Activated T-helper 1 cell treated with Interleukin-2 at 50 U/mL for 16 hours (primary cell): ENCODE data around the gene JCAD.
"Not testable (repeated sequence)": the region's sequence is repeated elsewhere in the genome, so short reads cannot be mapped to it uniquely, and the experiment has no call there.

Experiments used
- DNase-seq: peaks from one replicate; pipeline ENCODE4 v3.0.0-alpha.2; 2020; ENCODE audit warnings: low read depth

The JCAD gene, protein sequence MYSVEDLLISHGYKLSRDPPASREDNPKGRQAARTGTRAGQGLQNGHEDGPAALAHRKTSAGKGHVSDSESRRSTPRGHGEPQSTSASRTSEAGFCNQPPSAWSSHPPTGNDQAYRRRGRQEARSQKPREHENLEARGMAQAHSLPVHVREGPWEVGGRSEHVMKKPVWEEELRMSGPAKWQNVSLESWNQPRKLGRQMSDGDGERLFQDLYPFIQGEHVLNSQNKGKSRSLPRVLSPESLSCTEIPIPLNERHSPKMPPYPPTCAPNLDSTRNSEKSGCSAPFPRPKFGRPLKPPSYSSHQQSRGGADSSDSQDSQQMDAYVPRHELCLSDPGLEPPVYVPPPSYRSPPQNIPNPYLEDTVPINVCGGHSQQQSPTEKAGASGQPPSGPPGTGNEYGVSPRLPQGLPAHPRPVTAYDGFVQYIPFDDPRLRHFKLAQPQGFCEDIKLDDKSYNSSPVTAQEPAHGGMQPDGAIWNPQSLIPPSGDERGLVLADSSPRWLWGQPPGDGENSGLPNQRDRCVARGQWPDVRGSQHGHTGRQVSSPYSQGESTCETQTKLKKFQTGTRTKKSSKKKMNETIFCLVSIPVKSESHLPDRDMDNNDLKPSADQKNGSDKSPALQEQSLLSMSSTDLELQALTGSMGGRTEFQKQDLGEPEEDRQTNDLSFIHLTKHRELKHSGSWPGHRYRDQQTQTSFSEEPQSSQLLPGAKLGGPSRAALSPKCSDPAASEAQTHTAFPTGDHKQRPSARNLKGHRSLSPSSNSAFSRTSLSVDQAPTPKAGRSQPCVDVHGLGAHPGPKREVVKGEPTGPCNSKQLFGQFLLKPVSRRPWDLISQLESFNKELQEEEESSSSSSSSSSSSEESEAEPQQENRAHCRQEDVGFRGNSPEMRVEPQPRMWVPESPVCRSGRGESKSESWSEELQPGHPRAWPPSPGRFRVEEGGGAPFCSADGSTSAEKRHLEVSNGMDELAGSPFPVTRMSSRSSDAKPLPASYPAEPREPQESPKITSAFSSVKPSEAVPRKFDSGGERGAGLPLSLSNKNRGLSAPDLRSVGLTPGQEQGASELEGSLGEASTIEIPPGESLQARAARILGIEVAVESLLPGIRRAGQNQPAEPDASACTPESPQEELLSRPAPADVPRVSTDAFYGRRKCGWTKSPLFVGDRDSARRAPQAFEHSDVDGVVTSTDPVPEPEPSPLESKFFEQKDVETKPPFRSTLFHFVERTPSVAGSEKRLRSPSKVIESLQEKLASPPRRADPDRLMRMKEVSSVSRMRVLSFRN (N-terminal part only)

DNA sequence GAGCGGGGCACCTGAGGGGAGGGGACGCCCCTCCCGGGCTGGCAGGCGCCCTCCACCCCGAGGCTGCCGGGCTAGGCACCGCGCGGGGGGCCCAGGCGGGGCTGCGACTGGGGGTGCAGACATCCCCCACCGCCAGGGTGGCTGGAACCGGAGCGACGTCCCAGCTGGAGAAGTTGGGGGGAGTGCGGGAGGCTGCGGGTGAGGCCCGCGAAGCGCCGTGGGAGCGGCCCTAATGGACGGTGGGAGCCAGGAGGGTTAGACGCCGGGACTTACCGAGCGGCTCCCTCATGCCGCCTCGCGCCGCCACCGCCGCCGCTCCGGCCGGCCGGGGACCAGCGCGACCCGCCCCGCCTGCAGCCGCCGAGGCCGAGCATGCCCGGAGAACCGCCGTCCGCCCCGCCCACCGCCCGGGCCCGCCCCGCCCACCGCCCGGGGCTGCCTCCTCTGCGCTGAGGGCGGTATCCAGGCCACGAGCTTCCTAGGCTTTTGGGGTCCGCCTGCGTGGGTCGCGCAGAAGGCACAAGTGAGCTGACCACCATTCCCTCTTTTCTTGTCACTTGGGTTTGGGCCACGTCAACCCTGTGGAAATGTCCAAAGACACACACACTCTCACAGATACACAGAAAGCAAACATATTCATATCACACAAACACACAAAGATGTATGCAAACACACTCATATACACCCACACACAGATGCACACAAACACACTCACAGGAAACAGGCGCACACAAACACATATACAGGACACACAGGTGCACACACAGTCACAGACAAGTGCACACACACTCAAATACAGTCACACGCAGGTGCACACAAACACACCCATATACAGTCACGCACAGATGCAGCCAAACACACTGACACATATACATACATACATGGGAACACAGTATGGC is at the start of gene JCAD:
JCAD (minus strand) TSS at position 378 of the 899 bp plus-strand sequence. CDS start 11,774 bp downstream, outside the sequence.
- peak; percentile 32 for DNase-seq

DNA sequence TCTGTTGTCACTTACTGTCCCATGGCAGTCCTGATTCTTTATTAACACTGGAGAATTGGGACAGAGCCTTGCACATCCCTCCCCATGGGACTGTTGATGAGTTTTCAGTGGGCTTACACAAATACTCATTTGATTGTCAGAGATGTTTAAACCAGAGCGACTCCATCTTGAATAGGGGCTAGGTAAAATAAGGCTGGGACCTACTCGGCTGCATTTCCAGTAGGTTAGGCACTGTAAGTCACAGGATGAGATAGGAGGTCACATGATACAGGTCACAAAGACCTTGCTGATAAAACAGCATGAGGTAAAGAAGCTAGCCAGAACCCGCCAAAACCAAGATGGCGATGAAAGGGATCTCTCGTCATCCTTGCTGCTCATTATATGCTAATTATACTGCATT is 47.6 kb upstream of the JCAD start:
- no peak for DNase-seq

DNA sequence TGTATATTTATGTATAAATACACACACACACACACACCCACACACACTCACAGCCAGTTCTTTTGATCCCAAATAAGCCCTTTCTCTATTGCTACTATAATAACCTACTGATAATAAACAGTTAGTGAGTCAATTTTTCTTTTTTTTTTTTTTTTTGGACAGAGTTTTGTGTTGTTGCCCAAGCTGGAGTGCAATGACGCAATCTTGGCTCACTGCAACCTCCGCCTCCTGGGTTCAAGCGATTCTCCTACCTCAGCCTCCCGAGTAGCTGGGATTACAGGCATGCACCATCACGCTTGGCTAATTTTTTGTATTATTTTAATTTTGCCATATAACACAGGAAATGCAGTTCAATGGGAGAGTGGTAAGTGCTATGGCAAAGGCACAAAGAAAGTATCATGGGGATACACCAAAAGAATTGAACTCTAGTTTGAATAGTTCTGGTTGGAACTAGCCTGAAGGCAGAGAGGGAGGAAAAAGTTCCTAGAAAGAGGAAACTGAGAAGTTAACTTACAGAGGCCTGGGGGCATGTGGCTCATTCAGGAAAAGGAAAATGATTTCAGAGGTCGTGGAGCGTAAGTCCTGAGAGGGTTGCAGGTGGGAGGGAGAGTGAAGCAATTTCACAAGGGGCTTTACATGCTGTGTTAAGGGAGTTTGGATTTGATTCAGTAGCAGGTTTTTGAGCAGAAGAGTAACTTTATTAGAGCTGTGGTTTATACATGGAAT is 44.4 kb upstream of the JCAD start:
- DNase-seq = no peak

DNA sequence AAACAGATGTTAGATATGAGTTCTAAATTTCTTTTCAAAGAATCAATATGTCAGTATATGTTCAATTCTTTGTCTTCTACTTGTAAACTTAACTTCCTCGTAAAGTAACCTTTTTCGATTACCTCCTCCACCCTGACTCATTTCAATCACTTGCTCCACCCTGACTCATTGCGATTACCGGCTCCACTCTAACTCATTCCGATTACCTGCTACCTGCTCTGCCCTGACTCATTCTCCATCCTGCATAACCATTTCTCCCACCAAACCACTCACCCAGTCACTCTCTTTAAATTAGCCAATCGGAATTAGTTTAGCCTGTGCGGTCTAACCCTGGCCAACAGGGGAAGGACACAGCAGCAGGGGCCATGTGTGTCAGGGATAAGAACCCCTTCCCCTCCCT is 40.3 kb upstream of the JCAD start:
- DNase-seq = not testable (repeated sequence)

DNA sequence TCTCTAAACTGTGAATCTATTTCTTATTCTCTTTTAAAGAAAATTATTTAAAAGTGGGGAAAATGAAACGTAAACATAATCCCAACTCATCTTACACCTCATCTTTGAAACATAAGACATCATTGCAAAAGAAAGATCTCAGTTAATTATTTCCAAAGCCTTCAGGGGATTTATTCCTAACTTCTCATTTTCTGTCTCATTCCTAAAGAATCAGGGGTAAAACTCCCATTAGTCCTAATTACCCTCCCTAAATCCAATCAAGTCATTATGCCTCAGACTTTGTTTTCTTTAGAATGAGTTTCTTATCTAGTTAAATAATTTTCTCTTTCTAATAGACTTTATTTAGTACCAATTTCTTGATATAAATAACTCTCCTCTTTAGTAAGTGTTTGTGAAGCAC is 39.7 kb upstream of the JCAD start:
- no peak for DNase-seq

DNA sequence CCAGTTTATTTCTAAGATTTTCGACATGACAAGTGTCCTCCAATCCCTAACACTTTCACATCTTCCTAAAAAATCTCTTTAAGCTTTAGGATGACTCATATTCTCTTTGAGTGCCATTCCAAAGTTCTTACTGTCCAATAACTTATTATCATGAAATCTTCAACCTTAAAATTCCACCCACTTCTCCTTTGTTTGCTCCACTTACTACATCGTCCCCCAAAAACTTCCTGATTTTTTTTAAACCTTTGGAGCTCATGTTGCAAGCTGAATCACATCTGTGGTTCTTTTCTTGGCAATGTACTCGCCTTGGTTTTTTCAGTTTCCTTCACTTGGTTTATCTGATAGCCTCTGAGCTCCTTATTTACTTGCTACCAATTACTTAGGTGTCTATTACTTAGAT is 39.2 kb upstream of the JCAD start:
- no peak for DNase-seq

DNA sequence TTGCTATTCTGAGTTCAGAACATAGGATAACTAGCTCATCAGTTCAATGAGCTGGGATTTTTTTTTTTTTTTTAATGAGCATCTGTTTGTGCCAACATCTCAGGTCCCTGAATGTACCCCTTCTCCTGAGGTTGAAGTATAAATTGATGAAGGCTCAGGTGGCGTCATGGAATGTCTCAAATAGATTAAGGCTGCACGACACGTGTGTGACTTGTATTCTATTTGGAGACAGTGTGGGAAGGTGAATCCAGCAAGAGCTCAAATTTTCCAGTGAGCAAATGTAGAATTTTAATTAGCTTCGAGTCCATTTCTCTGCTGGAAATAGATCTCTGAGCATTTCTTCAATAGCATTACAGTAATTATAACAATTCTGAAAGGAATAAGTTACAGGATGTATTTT is 37.2 kb upstream of the JCAD start:
- no peak for DNase-seq

DNA sequence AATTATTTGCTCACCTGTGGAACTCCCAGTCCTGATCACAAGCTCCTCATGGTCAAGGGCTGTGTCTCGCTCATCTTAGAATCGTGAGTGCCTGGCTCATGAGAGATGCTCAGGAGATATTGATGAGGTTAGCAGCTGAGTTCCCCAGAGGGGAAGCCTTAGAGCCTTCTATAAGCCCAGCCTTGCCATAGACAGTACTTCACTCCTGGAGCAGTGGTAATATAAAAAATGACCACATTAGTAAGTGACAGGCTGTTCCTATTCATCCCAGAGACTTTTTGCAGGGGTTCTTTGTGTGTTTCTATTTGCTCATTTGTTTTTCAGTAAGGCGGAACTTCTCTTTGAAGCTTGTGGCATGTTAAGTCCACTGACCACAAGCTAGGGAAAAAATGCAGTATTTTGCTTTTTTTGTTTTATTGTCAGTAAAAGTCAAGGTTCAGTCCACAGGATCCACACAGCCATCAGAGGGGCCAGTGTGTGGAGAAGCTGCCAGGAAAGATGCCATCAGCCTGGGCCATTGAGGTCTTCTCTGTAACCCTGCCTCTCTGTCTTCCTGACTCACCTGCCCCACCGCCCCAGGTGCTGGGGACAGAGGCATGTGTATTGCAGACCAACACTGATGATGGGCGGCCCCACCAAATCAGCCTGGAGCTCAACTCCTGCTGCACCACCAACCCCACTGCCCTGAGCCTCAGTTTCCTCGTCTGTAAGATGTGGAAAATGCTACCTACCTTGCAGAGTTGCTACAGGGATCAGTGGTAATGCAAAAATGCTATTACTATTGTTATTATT is 36.4 kb upstream of the JCAD start:
- no peak for DNase-seq

DNA sequence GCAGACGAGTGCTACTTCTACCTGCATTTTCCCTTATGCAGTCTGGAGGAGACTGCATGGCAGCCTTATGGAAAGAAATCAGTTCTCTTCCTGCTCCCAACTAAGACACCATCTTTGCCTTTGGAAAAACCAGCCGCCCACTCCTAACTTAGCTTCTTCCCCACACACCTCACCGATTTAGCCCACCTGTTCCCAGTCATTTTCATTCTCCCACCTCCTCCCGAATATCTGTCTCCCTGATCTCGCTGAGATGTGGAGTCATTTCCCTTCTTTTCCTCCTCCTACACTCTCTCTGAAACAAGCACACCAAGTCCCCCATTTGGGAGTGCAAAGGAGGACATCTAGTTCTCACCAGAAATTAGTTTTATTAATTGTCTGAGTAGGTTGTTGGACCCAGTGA is 35.2 kb upstream of the JCAD start:
- no peak for DNase-seq

DNA sequence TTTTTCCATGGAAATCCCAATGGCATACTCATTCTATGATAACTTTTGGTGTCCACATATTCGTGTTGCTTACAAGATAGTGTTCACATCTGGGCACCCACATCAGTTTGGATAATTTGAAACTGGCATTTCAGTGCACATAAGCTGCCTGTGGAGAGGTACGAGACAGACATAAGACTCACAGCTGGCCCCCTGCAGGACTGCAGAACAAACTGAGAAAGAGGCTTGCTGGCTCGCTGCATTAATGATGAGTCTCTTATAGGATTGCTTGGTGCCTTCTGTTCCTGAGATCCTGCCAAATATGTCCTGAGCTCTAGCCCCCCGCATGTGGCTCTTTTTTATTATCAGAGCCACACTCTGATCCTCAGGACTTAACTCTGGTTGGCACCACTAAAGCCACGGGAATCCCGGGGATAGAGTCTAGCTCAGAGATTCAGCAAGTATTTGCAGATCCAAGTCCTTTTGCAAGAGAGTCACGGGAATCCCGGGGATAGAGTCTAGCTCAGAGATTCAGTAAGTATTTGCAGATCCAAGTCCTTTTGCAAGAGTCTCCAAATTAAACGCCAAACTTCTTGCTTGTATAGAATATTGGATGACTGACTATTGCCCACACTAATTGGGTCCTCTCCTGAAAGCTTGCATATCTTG is 34.0 kb upstream of the JCAD start:
- no peak for DNase-seq

DNA sequence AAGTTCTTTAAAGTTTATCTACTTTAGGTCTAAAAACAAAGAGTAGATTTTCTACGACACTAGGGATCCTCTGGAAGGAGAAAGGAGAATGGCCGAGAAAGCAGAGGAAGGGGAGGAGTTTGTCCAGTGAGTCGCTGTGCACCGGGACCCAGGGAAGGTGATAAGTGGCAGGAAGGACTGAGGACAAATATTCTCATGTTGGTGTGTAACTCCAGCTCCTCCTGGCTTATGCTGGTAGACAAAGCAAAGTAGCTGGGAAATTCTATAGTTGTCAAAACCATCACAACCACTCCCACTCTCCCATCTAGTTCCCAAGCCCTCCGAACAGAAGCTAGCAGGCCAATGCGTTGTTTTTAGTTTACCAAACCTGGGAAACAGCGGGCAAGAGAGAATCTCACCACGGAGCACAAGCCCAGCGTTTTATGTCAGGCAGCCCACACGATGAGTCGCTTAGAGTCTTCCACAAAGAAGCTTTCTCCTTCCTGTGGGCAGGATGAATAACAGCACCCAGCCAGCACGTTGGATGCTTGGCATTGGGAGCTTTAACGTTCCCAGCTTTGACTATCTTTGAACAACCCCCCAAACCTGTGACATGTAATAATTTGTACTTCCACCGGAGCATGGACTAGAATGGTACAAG is 32.9 kb upstream of the JCAD start:
- no peak for DNase-seq

DNA sequence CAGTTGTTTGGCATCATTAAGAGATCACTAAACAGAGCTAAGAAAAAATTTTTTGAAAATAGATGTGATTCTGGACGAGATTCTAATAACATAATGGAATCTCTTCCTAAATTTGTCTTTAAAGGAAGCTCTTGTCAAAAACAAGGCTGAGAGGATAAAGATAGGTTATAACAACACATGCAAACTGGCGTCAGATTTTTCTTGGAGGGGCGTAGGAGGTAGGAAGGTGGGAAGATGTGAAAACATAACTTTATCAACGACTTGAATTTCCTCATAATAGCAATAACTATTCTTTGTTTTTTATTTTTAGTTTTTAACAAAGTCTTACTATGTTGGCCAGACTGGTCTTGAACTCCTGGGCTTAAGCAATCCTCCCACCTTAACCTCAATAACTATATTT is 31.8 kb upstream of the JCAD start:
- no peak for DNase-seq

DNA sequence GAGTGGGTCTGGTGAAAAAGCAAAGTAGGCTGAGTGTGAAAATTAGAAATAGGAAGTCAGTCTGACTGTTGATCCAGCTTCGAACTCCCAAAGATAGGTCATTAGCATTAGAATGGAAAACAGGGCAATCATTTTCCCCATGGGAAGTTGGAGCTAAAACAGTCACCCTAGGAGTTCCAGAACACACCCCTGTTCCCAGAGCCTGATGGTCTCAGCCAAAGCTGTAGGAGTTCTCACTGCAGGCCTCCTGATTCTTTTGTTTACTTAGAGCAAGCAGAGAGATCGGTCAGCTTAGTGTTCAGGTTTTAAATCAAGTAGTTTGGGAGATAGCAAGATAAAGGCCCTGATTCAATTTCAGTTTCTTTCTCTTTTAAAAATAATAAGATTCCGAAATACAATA is 28.8 kb upstream of the JCAD start:
- no peak for DNase-seq

DNA sequence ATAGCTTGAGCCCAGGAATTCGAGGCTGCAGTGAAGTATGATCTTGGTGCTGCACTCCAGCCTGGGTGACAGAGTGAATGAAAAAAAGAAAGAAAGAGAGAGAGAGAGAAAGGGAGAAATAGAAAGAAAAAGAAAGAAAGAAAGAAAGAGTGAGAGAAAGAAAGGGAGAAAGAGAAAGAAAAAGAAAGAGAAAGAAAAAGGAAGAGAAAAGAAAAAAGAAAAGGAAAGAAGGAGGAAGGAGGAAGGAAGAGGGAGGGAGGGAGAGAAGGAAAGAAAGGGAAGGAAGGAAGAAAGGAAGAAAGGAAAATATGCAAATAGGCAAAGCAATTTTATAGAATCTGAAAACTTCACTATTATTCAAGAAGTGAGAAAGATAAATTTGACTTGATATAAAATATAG is 24.5 kb upstream of the JCAD start:
- no peak for DNase-seq

DNA sequence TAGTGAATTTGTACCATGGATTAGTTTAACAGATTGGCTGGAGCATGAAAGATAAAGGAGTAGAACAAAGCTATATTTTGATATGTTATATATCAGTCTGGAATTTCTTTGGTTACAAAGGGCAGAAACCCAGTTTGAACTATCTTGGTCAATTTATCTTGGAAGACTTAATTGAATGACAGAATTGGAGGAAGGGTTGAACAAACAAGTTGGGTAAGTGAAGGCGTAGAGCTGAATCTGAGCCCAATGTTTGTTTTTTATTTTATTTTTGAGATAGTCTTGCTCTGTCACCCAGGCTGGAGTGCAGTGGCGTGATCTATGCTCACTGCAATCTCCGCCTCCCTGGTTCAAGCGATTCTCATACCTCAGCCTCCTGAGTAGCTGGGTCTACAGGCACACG is 21.8 kb upstream of the JCAD start:
- DNase-seq = no peak

DNA sequence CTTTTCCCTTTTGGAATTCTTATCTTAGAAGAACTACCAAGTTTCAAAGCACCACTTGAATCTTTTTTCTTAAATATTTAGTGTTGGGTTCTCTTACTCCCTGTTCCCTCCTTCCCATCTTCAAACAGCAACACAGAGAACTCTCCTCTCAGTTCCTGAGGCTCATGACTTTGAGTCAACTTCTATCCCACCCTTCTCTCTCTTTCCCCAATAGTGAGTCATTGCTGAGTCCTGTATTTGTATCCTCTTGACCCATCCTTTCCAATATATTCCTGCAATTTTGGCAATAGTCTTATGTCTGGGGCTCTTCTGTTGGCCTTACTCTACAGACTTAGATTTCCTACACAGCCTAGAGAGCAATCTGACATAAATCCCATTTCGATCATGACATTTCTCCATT is 20.8 kb upstream of the JCAD start:
- no peak for DNase-seq

DNA sequence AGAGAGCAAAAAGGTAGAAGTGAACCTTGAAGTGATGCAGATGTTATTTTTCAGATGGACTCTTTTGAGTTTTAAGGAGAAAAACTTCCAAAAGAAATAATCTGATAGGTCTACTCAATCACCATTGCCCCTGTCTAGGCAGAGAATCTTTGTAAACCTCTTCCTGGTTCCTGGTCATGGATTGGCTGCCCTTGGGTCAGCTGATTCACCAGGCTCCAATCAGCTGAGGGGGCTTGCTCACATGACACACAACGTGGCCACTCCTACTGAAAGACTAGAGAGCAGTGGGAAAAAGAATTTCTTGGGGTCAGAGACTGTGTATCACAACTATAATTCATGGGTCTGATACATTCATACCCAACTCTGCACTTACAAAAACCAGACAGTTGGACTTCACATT is 20.0 kb upstream of the JCAD start:
- DNase-seq = no peak

DNA sequence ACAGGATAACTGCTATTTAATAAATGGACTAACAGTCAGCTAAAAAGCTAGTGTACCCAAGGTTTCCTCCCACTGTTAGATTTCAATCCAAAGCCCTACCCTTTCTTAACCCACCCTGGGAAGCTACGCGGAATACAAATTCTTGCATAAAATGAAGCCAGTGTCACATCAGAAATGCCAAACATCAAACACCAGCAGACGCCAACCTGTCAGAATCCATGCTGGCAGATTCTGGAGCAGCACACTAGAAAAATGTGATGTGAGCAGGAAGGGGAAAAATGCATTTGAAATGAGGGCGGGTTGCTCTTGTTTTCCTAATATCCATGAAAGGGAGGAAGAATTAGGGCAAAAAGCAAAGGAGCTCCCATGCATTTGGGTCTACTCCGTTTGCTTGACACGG is 16.1 kb upstream of the JCAD start:
- no peak for DNase-seq

DNA sequence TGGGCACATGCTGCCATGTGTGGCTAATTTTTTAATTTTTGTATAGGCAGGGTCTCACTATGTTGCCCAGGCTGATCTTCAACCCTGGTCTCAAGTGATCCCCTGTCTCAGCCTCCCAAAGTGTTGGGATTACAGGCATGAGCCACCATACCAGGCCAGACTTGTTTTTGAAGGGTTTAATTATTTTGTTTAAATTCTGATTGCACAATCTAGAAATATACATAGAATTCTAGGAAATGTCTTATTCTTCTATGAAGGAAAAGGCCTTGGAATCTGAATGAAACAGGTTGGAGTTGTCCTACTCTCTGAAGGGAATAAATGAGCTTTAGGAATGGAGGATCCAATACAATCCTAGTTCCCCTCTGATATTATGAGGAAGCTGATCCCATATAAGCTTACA is 15.5 kb upstream of the JCAD start:
- DNase-seq = no peak
